ENCODE results near the gene GAS2L2. TPM values are rescaled to one million over a fixed set of nuclear protein-coding genes. Genes with fewer than 3 reads are reported as not detected.
"Not testable (repeated sequence)": the region's sequence is repeated elsewhere in the genome, so short reads cannot be mapped to it uniquely, and the experiment has no call there.

The GAS2L2 gene
- polyA plus RNA-seq, 3 donors, result 0.03 to 0.13 (median 0.07) TPM

DNA sequence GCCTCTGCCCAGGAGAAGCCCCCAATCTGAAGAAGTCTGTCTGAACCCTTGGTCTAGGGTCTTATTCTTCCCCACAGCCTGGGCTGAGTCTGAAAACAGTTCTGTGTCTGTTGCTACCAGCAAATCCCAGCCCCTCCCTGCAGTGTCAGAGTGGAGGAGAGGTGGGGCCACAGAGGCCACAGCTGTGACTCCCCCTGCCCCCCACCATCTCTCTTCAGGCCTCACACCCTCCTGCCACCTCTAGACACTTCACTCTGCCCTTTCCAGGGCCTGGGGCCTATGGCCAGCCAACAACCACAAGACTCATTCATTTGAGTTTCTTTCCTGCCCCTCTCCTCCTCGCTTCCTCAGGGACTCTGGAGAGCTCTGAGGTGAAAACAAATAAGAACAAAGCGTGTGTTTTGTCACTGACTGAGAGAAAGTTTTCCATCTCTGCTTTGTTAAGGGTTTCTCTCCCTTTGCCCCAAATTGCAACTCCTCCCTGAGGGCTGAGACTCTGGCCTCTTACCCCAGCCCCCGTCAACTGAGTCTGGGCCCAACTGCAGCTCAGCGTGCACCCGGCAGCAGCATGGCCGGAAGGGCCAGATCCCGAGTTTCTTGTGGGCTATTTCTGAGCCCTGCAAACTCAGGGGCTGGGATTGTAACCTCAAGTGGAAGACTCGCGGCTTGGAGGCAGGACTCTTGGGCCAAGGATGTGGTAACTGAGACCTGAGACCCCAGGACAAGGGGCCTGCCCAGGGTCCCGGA, 20.8 kb upstream of the GAS2L2 start:
- DNase-seq, result no peak

DNA sequence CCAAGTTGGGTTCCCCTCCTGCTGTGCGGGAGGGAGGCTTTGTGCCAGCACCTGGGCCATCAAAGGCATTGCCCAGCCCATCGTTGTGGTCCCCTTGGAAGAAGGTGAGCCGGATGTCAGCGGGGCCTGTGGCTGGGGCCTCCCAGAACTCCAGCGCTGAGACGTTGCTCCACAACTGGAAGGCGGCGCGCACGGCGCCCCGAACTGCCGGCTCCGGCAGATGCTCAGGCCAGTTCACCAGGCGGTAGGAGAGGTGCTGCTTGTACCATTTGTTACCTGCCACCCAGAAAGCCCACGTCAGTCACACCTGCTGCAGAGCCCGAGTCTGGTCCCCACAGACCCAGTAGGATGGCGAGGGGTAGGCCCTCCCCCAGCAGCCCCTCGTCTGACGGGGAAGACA, 20.1 kb upstream of the GAS2L2 start:
- no peak for DNase-seq

DNA sequence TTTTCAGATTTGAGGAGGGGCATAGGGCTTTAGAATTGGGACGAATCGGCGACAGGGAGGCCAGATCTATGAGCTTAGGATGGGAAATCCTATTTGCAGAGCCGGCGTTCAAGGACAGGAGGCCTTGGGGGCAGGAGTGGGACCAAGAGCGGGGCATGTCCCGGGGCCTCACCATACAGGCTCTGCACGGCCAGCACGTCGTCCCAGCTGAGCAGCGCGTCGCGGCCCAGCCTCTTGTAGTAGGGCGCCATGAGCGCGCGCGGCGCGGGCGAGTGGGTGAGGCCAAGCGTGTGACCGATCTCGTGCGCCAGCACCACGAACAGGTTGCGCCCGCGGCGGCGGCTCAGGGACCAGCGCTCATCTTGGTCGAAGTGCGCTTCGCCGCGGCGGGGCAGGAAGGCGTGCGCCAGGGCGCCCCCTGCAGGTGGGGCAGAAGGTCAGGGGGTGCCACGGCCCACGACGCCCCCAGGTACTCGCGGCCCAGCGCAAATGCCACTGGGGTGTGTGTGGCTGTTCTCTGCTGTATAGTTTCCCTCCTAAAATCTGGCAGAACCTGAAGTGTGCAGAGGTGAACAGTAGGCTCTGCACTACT, 17.0 kb upstream of the GAS2L2 start:
- no peak for DNase-seq

DNA sequence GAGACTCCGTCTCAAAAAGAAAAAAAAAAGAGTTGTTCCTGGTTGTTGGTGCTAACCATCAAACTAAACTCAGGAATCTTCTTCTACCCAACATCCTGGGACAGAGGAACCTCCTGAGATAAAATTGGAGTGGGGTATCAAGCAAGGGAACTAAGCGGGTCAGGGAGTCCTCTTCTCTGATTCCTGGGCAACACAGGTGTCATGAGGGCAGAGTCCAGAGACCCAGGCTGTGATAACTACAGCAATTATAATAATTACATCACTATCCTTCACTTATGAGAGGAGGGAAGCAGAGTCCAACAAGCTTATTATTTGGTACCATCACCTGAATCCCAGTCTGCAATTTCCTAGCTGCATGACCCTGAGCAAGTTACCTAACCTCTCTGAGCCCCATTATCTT, 15.8 kb upstream of the GAS2L2 start:
- no peak for DNase-seq

DNA sequence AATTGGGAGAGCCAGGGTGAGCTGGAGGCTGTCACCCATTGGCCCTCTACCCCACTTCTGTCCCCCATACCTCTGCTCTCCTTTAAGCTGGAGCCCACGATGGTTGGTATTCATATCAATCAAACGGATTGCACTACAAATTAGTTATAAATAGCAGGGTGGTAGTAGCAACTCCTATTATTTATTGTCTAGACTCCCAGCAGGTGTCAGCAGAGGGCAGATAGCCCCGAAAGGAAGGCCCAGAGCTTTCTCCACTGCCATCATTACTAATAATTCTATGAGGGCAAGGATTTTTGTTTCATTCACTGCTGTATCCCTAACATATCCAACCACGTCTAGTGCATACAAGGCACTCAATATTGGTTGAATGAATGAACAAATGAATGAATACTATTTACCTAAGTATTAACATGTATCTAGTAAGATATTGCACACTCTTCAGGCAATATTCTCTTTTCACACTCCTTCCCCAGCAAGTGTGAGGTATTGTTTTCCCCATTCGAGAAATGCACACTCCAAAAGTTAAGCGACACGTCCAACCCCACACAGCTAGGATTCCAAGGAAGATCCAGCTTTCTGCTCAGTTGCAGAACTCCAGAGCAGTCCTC, 14.0 kb upstream of the GAS2L2 start:
- no peak for DNase-seq

DNA sequence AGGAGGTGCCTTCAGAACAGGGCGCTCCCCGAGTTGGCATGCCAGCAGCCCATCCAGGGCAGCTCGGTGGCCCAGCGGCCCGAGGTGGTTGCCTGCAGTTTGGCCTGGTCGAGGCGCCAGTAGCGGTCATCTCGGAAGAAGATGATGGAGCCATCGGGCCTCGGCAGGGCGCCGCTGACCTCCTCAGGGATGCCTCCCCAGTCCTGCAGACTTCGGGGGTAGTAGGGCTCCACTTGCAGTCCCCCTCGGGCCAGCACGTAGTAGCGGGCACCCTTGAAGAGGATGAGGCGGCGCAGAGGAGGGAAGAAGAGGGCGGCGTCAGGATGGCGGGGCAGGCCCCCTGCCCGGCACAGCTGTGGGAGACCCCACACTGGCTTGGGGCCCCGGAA, 13.4 kb upstream of the GAS2L2 start:
- DNase-seq, result no peak

DNA sequence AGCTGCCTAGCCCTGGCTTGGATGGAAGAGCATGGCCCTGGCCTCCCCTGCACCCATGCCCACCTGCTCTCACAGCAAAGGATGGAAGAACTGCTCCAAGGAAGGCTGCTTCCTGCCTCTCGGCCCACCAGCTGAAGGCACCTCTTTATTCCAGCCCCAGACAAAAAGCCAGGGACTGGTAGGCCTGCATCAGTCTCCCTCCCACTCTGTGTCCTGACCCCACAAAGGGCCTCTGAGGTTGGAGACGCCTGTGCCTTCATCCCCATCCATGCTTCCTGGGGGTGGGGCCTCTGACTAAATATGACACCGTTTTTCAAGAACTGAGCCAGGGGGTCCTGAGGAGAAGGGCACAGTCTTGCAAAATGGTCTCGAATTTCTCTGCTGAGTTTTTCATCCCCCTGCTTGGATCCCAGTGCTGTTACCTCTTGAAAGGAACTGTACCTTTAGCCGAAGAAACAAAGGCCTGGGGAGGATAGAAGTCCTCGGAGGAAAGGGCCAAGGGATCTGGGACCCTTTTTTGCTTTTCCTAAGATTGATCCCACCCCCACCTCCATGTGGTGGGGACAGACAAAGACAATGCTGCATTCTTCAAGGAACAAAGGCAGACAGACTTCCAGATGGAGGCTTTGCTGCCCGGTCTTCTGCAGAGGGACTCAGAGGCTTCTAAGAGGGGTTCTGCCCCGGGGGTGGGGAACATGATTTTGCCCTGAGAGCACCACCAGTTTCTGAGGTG, 12.9 kb upstream of the GAS2L2 start:
- no peak for DNase-seq

DNA sequence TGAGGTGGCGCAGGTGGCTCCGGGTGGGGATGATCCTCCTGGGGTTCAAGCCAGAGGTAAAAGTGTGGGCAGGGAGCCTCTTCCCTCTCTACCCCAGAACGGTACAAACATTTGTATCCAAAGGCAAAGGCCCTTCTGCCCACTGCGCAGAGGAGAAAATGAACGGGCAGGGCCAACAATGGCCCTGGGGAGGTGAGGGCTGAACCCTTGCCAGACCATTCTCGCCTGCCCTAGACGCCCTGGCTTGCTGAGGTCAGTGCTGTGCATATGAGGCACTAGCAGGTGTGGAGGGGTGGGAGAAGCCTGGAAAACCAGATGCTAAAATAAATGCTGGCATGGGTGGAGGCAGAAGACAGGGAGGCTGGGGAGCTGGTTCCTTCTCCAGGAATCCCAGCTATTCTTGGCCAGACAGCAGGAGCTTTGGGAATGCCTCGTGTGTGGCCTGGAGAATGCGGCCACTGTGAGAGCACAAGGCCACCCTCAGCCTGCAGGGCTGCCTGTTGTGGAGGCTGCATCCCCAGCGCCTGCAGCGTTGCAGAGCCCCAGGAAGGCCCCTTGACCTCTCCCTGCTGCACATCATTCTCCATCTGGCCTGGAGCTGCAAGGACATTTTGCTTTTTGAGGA, 12.2 kb upstream of the GAS2L2 start:
- no peak for DNase-seq

DNA sequence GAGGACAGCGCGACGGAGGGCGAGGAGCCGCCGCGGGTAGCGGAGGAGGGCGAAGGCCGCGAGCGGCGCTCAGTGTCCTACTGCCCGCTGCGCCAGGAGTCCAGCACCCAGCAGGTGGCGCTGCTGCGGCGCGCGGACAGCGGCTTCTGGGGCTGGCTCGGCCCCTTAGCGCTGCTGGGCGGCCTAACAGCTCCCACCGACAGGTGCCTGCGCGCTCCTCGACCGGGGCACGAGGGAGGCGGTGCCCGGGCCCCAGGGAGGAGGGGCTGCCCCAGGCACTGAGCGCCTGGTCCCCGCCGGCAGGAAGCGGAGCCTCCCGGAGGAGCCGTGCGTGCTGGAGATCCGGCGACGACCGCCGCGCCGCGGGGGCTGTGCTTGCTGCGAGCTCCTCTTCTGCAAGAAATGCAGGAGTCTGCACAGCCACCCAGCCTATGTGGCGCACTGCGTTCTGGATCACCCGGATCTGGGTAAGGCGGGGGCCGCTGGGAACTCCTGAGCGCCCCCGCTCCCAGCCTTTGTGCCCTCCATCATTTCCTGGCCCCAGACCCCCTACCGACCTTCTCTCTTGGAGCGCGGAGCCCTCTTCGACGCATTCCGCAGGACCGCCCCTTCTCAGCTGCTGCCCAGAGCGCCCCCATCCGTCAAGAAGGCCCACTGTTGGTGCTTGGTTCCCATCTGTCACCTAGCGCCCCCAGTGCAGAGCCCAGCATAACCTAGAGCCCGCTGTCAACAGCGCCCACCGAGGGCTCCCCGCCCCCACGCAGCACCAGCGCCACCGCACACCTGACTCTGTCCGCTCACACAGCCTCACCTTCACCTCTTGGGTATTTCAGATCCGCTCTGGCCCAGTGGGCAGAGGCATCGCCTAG, 11.3 kb upstream of the GAS2L2 start:
- peak; percentile 90 for DNase-seq

DNA sequence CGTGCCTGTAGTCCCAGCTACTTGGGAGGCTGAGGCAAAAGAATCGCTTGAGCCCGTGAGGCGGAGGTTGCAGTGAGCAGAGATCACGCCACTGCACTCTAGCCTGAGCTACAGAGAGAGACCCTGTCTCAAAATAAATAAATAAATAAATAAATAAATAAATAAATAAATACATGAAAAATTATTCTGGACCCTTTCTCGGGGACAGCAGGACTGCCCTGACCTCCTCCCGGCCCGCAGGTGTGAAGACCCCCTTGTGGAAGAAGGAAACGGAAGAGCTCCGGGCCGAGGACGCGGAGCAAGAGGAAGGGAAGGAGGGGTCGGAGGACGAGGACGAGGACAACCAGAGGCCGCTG, 10.7 kb upstream of the GAS2L2 start:
- DNase-seq, result no peak

DNA sequence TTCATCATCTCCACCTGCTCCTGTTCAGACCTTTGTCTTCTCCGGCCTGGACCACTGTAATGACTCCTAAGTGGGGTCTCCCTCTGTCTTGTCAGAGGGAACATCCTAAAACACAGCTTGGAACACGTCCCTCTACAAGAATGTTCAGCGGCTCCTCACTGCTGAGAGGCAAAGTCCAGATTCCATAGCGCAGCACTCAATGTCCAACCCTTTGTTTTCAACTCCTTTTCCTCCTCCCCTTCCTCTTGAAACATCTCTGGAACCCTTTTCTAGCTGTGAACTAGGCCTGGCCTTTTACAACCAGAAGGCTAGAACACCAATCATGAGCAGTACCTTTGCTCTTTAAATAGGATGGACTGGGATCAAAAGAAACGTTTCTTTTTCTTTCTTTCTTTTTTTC, 8.6 kb upstream of the GAS2L2 start:
- DNase-seq, result no peak

DNA sequence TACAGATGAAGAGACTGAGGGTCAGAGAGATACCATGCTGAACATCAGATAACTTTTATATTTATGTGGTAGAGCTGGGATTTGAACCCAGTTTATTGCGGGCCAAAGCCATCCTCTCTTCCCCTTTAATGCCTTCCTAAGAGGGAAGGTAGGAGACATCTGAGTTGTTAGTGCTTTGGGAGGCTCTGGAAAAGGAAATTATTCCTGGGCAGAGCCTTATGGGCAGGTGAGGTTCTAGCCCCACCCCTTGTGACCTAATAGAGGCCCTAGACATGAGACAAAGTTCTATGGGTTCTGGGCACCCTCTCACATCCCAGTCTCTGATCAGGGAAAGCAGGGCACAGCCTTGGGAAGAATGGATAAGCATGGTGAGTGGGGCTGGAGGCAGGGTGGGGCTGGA, 7.5 kb upstream of the GAS2L2 start, which contains the start of gene C17orf50:
TSS of gene C17orf50 (plus strand) at position 301 of the 400 bp plus-strand sequence. CDS start at position 356, 55 bp downstream.
- DNase-seq, result no peak

DNA sequence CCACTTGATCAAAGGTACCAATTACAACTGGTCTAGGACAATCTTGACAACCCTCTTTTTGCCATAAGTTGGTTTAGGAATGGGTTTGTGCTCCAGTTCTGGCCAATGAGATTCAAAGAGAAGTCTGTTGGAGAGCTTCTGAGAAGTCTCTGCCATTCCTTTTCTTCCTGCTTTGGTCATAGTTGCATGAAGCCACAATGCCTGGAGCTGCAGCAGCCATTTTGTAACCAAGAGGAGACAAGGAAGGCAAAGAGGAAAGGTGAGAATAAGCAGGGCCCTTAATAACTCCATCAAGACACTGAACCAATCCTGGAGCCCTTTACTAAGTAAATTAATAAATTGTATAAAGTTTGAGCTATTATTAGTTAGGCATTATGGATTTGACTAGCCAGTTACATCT, 4.2 kb upstream of the GAS2L2 start:
- DNase-seq, result no peak

DNA sequence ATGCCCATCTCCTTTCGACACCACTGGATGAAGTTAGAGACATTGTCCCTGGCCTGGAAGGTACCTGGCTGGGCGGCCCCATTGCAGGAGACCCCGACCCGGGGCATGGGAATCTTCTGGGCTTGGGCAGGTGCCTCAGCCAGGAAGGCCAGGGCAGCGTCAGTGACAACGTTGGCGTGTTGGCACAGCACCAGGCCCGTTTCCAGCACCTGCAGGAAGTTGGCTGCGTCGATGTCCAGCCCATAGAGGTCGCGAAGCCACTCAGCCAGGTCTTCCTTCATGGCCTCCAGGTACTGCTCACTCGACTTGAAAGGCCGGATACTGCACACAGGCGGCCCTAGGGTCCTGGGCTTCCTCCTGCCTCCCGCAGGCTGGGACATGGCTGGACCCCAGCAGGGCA, 568 bp downstream of the GAS2L2 start:
- DNase-seq, result no peak

DNA sequence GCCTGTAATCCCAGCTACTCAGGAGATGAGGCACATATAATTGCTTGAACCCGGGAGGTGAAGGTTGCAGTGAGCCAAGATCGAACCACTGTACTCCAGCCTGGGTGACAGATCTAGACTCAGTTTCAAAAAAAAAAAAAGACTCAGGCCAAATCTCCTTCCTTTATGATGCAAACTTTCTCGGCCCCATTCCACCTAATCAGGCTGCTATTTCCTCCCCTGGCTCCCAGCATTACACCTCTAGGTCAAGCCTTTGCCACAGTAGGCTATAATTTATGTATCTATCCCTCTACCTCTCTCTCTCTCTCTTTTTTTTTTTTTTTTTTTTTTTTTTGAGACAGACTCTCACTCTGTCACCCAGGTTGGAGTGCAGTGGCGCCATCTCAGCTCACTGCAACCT, 1.5 kb downstream of the GAS2L2 start:
- DNase-seq, result not testable (repeated sequence)

DNA sequence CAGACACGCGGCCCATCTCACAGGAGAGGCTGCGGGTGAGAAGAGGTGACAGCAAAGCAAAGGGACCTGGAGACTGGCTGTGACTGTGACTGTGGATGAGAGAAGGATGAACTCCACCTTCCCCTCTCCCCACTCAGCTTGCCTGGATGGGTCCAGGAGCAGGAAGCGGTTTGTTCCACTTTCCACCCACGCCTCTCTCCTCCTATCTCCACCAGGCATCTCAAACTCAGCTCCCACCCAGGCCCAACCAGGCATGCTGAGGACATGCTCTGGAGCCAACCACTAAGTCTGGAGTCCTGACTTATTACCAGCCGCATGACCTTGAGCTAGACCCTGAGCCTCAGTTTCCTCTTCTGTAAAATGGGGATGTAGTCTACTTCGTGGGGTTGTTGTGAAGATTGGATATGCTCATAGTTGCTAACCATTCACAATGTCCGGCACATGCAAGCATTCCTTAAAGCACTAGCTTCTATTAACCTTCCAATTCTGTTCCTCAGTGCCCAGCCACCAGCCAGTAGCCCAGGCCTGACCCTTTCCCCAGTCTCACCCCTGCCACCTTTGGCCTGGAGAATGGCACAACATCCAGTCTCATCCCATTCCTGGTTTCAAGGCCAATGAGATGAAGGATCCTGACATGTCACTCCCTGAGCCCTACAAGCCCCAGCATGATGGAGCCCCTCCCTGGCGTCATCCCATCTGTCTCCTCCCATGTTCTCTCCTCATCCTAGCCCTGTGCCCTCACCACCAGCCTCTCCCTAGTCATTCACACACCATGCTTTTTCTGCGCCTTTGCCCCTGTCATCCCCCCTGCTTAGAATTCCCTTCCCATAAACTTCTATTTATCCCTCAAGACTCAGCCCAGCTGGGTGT, 2.3 kb downstream of the GAS2L2 start:
- no peak for DNase-seq

DNA sequence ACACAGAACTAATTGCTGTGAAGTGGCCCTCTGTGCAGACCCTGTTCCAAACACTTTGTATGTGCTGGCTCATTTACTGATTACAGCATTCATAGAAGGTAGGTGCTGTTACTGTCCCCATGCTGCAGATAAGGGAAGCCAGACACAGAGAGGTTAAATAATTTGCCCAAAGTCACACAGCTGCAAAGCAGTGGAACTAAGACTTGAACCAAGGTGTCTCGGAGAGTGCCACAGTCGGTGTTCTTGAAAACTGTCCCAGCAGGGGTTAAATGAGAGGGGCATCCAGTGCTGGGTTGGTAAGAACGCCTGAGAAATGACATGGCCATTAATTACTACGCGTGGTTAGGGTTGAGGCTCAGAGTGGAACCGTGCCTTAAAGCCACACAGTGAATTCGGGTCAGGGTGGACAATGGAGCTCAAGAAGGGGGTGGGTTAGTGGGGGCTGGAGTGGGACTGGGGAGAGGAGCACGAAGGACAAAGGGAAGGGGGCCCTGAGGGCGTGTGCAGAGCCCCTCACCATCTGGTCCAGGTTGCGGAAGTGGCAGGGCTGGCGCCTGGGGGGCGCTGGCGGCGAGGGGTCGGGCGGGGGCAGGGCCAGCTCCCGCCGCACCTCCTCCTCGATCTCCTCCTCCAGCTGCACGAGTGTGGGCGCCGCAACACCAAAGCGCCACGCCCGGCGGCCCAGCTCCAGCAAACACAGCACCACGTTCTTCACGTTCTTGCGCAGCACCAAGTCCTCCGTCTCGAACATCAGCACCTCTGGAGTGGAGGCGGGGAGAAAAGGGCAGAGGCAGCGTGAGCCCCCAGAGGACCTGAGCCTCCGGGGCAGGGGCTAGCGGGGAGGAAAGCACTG, 3.3 kb downstream of the GAS2L2 start:
- DNase-seq, result no peak

DNA sequence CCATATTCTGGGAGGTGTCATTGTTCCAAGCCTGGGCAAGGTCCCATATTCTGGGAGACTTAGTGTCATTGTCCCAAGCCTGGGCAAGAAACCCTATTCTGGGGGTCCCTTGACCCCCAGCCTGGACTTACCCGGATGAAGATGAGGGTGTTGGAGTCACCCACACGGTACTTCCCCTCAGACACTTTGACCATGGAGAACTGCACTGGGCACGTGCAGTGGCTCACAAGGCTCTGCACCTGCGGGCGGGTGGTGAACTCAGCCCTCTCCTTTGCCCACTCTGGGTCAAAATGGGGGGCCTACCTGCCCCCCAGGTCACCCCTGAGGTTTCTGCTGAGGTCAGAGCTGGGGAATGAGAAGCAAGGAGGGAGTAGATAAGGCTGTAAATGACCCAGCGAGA, 4.1 kb downstream of the GAS2L2 start:
- DNase-seq, result no peak

DNA sequence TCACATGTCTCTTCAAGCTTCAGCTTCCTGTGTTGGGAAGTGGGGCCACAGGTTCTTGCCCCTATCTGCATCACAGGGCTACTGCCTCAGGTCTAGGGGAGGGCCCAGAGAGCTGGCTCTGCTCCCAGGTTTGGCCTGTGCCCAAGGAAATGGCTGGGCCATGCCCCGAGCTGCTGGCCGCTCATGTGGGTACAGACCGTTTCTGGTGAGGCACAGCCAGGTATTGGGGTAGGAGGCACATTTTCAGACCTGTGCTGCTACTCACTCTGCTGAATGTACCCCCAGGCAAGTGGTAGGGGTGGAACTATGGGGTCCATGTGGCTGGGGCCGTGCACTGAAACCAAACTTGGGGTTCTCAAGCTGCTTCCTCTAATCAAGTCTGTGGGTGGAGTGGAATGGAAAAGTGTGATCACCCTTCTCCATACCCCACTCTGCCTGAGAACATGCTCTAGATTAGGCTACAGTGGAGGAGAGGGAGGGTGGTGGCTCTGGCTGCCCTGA, 4.6 kb downstream of the GAS2L2 start:
- no peak for DNase-seq
